Posterior vena cava (tissue), 2 donors: Measurements from ENCODE around the gene COQ2. TPM values are rescaled to one million over a fixed set of nuclear protein-coding genes. Genes with fewer than 3 reads are reported as not detected.
"Not testable (repeated sequence)": the region's sequence is repeated elsewhere in the genome, so short reads cannot be mapped to it uniquely, and the experiment has no call there.

Experiments
- DNase-seq: peaks from one replicate; pipeline ENCODE4 v3.0.0-alpha.2; 2020; ENCODE audit warnings: low spot score
- intact Hi-C, 2 donors: fragments of 100-400 bp; cut with DNase I; formaldehyde crosslinking; loops; one replicate each; pipeline versions ENCODE4 v1.14.1 to v1.14.2; 2022 to 2023
- long read RNA-seq, 2 donors: library from polyadenylated mRNA; unstranded; transcript quantifications; one replicate each; pipeline ENCODE4 v2.0.0, GENCODE V29; 2020 to 2021
- total RNA-seq, 2 donors: library from RNA; stranded (reverse); fragmentation: NEBNext Ultra II Directional; extraction: Animal tissue kit (Norgen Biotek cat#: 25700); gene quantifications; one replicate each; pipeline ENCODE4 v1.2.1, GENCODE V29; 2021
- donor health status: DM: yes; HTN: yes; CAD: no.
- donor health status: DM: yes; HTN: yes; CAD: no.

Gene COQ2
- 1 to 10 TPM; 7.3 to 7.9 TPM for total RNA-seq
- long read RNA-seq, donor 1, partial matches to known transcripts: 0 of 1 reads
- long read RNA-seq, donor 1, other reads (novel, unspliced or antisense): 0 of 1 reads
- long read RNA-seq, donor 2, transcript COQ2-206 (7 exons, 1,641 nt): major isoform, 12 of 17 reads
- long read RNA-seq, donor 2, partial matches to known transcripts: 0 of 17 reads
- long read RNA-seq, donor 2, other reads (novel, unspliced or antisense): 5 of 17 reads

GRCh38 chr4:83284193-83285054 is at the start of gene COQ2:
COQ2 (minus strand) TSS chr4:83284798; CDS start chr4:83284764, 34 bp downstream.
- peak; percentile 98 for DNase-seq
- intact Hi-C loops: loop anchor here in 1 of 2 donors (10.0 kb wide), 1 partner anchor 210 kb away; no protein-coding TSS in a partner anchor

- no peak for DNase-seq
- intact Hi-C loops: no loop called here
Observed at GRCh38 chr4:83331956-83332355, 47.4 kb upstream of the COQ2 start.

GRCh38 chr4:83329521-83330110 is 45.0 kb upstream of the COQ2 start:
- DNase-seq: no peak
- intact Hi-C loops: loop anchor here in 1 of 2 donors (5.0 kb wide), 1 partner anchor 1423 kb away; no protein-coding TSS in a partner anchor

GRCh38 chr4:83328521-83329187 is 44.1 kb upstream of the COQ2 start:
- intact Hi-C loops: loop anchor here in 1 of 2 donors (5.0 kb wide), 1 partner anchor 1424 kb away; no protein-coding TSS in a partner anchor
- DNase-seq: no peak

GRCh38 chr4:83326546-83326945 is 41.9 kb upstream of the COQ2 start:
- DNase-seq: no peak
- intact Hi-C loops: loop anchor here in 1 of 2 donors (5.0 kb wide), 1 partner anchor 1426 kb away; no protein-coding TSS in a partner anchor

- DNase-seq: not testable (repeated sequence)
- intact Hi-C loops: loop anchor here in 1 of 2 donors (5.0 kb wide), 1 partner anchor 1427 kb away; no protein-coding TSS in a partner anchor
Observed at GRCh38 chr4:83325306-83325705, 40.7 kb upstream of the COQ2 start.

- DNase-seq: no peak
- intact Hi-C loops: no loop called here
Observed at GRCh38 chr4:83323136-83323535, 38.5 kb upstream of the COQ2 start.

- intact Hi-C loops: no loop called here
- DNase-seq: peak; percentile 91
Observed at GRCh38 chr4:83320548-83320947, 36.0 kb upstream of the COQ2 start.

GRCh38 chr4:83318666-83319065 is 34.1 kb upstream of the COQ2 start:
- no peak for DNase-seq
- intact Hi-C loops: no loop called here

- intact Hi-C loops: no loop called here
- no peak for DNase-seq
Observed at GRCh38 chr4:83317671-83318070, 33.1 kb upstream of the COQ2 start.

GRCh38 chr4:83316459-83317165 is 32.0 kb upstream of the COQ2 start:
- no peak for DNase-seq
- intact Hi-C loops: no loop called here

GRCh38 chr4:83315341-83315870 is 30.8 kb upstream of the COQ2 start:
- no peak for DNase-seq
- intact Hi-C loops: no loop called here

- no peak for DNase-seq
- intact Hi-C loops: no loop called here
Observed at GRCh38 chr4:83308672-83309071, 24.1 kb upstream of the COQ2 start.

- no peak for DNase-seq
- intact Hi-C loops: no loop called here
Observed at GRCh38 chr4:83307920-83308319, 23.3 kb upstream of the COQ2 start.

GRCh38 chr4:83305187-83305586 is 20.6 kb upstream of the COQ2 start:
- intact Hi-C loops: no loop called here
- no peak for DNase-seq

- no peak for DNase-seq
- intact Hi-C loops: no loop called here
Observed at GRCh38 chr4:83297548-83298260, 13.1 kb upstream of the COQ2 start.

GRCh38 chr4:83293305-83294046 is 8.9 kb upstream of the COQ2 start:
- no peak for DNase-seq
- intact Hi-C loops: no loop called here
